NCI-H510A treated with DMSO at 0.1 percent for 48 hours (cell line): ENCODE data around the gene ZC3H6.
A peak's percentile ranks its signal among the peaks of the same experiment; 100 is the strongest.
"Not testable (repeated sequence)": the region's sequence is repeated elsewhere in the genome, so short reads cannot be mapped to it uniquely, and the experiment has no call there.

Source experiments
- DNase-seq: peaks from one replicate; lab custom pipeline; 2025; lab: John Stamatoyannopoulos, UW

The ZC3H6 gene

GRCh38 chr2:112275887-112276773 lies 733 bp downstream of the ZC3H6 start:
- DNase-seq: peak; percentile 80

GRCh38 chr2:112276954-112277353 lies 1.6 kb downstream of the ZC3H6 start:
- DNase-seq: no peak

GRCh38 chr2:112277596-112278220 lies 2.3 kb downstream of the ZC3H6 start:
- DNase-seq: no peak

GRCh38 chr2:112282066-112282465 lies 6.7 kb downstream of the ZC3H6 start:
- DNase-seq: not testable (repeated sequence)

GRCh38 chr2:112283535-112283934 lies 8.1 kb downstream of the ZC3H6 start:
- not testable (repeated sequence) for DNase-seq

- no peak for DNase-seq
Measured at GRCh38 chr2:112290088-112290487, 14.7 kb downstream of the ZC3H6 start.

- no peak for DNase-seq
Measured at GRCh38 chr2:112290648-112291047, 15.3 kb downstream of the ZC3H6 start.

- no peak for DNase-seq
Measured at GRCh38 chr2:112293636-112294401, 18.4 kb downstream of the ZC3H6 start.

GRCh38 chr2:112295407-112296078 lies 20.1 kb downstream of the ZC3H6 start:
- DNase-seq: no peak

GRCh38 chr2:112296407-112296806 lies 21.0 kb downstream of the ZC3H6 start:
- DNase-seq: no peak

- no peak for DNase-seq
Measured at GRCh38 chr2:112301171-112301584, 25.8 kb downstream of the ZC3H6 start.

GRCh38 chr2:112301973-112302372 lies 26.6 kb downstream of the ZC3H6 start:
- DNase-seq: no peak

- no peak for DNase-seq
Measured at GRCh38 chr2:112304298-112304941, 29.0 kb downstream of the ZC3H6 start.

- DNase-seq: no peak
Measured at GRCh38 chr2:112305132-112305531, 29.7 kb downstream of the ZC3H6 start.

- no peak for DNase-seq
Measured at GRCh38 chr2:112310906-112311305, 35.5 kb downstream of the ZC3H6 start.

GRCh38 chr2:112311932-112312331 lies 36.5 kb downstream of the ZC3H6 start:
- DNase-seq: no peak

- no peak for DNase-seq
Measured at GRCh38 chr2:112312821-112313220, 37.4 kb downstream of the ZC3H6 start.

GRCh38 chr2:112314856-112315255 lies 39.5 kb downstream of the ZC3H6 start:
- DNase-seq: no peak

- no peak for DNase-seq
Measured at GRCh38 chr2:112317303-112318158, 42.1 kb downstream of the ZC3H6 start.

GRCh38 chr2:112318515-112318914 lies 43.1 kb downstream of the ZC3H6 start:
- DNase-seq: no peak
